GM18868 (cell line): ENCODE data around the gene TGFBR3L.
"Not testable (repeated sequence)": the region's sequence is repeated elsewhere in the genome, so short reads cannot be mapped to it uniquely, and the experiment has no call there.

Experiments used
- ATAC-seq: cut with Tn5 transposase; IDR thresholded peaks from one replicate; pipeline ENCODE4 v1.9.1; 2021; ENCODE audit warnings: mild to moderate bottlenecking, moderate library complexity; ENCODE audit not compliant: unreplicated experiment

Gene TGFBR3L

GRCh38 chr19:7947939-7948338 lies 33.3 kb downstream of the TGFBR3L start:
- ATAC-seq: no peak

DNA sequence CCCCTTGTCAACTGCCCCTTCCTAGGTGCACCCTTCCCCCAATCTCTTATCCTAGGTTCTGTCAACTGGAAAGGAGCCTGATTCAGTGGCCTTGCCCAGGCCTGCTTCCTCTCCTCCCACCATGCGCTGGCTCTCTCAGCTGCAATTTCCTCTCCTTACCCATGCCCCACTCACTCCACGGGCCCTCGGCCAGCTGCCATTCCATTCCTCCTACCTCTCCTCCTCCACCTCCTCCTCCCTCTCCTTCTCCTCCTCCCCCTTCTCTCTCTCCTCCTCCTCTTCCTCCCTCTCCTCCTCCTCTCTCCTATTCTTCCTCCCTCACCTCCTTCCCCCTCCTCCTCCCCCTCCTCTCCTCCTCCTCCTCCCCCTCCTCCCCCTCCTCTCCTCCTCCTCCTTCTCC lies 38.4 kb downstream of the TGFBR3L start:
- no peak for ATAC-seq

DNA sequence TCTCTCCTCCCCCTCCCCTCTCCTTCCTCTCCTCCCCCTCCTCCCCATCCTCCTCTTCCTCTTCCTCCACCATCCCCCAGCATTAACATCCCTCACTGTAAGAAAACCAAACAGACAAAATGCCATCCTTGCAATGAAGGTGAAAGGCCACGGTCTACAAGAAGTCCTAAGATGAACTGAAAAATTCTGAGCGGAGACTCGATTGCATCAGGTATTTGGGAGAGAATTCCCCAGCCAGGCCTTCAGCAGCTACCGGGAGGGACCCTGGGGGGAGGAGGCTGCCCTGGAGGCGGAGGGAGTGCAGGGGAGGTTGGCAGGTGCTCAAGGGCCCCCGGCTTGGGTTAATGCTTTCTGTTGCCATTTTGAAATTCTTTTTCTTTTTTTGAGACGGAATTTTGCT lies 38.9 kb downstream of the TGFBR3L start:
- no peak for ATAC-seq

DNA sequence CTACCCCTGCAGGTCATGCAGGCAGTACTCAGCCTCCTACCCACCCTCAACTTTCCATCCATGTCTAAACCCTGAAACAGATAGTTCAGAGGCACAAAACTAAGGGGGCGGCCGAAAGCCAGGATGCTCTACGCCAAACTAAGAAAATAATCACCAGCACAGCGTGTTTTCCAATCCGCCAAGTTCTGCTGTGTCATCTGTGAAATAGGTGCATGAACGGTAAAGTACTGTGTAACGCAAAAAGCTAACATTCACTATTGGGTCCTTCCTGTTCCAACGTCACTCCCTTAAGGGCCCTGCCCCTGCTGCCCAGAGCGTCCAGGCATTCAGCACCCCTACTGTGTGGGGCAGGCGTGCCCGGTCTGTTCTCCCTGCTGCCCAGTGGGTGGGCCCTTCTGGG lies 41.1 kb downstream of the TGFBR3L start:
- no peak for ATAC-seq

GRCh38 chr19:7959211-7959610 lies 44.6 kb downstream of the TGFBR3L start:
- no peak for ATAC-seq

- ATAC-seq: not testable (repeated sequence)
These were observed 46.5 kb downstream of the TGFBR3L start for GRCh38 chr19:7961082-7961481.

- no peak for ATAC-seq
These were observed 47.4 kb downstream of the TGFBR3L start for GRCh38 chr19:7961920-7962626.

GRCh38 chr19:7962644-7963268 lies 48.1 kb downstream of the TGFBR3L start:
- ATAC-seq: no peak

GRCh38 chr19:7963566-7963965 lies 48.9 kb downstream of the TGFBR3L start:
- no peak for ATAC-seq

DNA sequence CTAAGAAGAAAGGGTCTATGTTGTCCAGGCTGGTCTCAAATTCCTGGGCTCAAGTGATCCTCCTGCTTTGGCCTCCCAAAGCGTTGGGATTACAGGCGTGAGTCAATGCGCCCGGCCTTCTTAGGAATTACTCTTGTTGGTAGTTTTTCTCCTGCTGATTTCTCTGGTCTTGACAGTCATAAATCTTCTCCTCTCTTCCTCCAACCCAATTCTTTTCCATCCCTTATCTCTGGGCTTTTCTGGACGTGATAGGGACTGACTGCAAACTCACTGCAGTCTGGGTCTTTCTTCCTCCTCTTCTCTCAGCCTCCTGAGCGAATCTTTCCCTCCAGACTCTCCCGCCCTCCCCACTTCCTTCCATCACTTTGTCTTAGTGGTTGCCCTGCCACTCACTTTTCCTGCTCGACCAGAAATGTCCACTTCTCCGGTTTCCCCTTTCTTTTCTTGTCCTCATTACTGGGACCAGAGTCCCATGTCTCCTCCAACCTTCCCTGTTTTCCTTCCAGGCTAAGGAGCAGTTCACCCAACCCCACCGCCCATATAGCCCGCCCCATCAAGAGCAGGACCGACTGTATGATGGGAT lies 50.7 kb downstream of the TGFBR3L start:
- ATAC-seq: no peak

- no peak for ATAC-seq
These were observed 51.5 kb downstream of the TGFBR3L start for GRCh38 chr19:7965921-7966665.

GRCh38 chr19:7968008-7968795 lies 53.6 kb downstream of the TGFBR3L start:
- no peak for ATAC-seq
